ENCODE data around the gene TRAK2. TPM values are rescaled to one million over a fixed set of nuclear protein-coding genes. Genes with fewer than 3 reads are reported as not detected.
A peak's percentile ranks its signal among the peaks of the same experiment; 100 is the strongest.

Gene TRAK2
- total and polyA plus RNA-seq, 2 of the 13 experiments (the other 11 are each of a cell fraction or from before 2014, with no cell fraction given), result 7.7 to 21.0 TPM

- TF ChIP-seq GFI1 (CRISPR knock-in tag; IDR thresholded peaks at IDR 0.05; ENCODE audit: borderline replicate concordance) (peak; percentile 59; the same call in 1 of the 2 replicates), RXRB (CRISPR knock-in tag; IDR thresholded peaks at IDR 0.05; ENCODE audit: borderline replicate concordance) (peak; percentile 67), IRF2 (CRISPR knock-in tag; IDR thresholded peaks at IDR 0.05) (0 out of 2 replicates have a peak, but pooled peaks have one; percentile 42), RFXAP (CRISPR knock-in tag; IDR thresholded peaks at IDR 0.05; ENCODE audit: borderline replicate concordance) (0 out of 2 replicates have a peak, but pooled peaks have one; percentile 22), ETS1 (CRISPR knock-in tag; IDR thresholded peaks at IDR 0.05) (no peak), EP300 (IDR thresholded peaks at IDR 0.05; ENCODE audit: low read depth in 2 of 2, low read length in 2 of 2) (peak in 1 of 2 experiments; percentile 77; a peak in 2 of 4 replicates), EP300 (CRISPR knock-in tag; IDR thresholded peaks at IDR 0.05; ENCODE audit: borderline replicate concordance) (peak; percentile 63; the same call in 1 of the 2 replicates), ZNF629 (CRISPR knock-in tag; conservative IDR thresholded peaks at IDR 0.05) (no peak), DMAP1 (CRISPR knock-in tag; IDR thresholded peaks at IDR 0.05) (peak; percentile 44; the same call in 1 of the 2 replicates), TFDP2 (CRISPR knock-in tag; IDR thresholded peaks at IDR 0.05) (0 out of 2 replicates have a peak, but pooled peaks have one; percentile 23), KDM1A (CRISPR knock-in tag; IDR thresholded peaks at IDR 0.05) (no peak), NR2C2 (CRISPR knock-in tag; IDR thresholded peaks at IDR 0.05; ENCODE audit: borderline replicate concordance) (peak; percentile 86), KLF15 (CRISPR knock-in tag; IDR thresholded peaks at IDR 0.05; ENCODE audit: borderline replicate concordance) (peak; percentile 34; the same call in 1 of the 2 replicates), ZNF556 (CRISPR knock-in tag; IDR thresholded peaks at IDR 0.05; ENCODE audit: borderline replicate concordance) (0 out of 2 replicates have a peak, but pooled peaks have one; percentile 42), SP5 (CRISPR knock-in tag; IDR thresholded peaks at IDR 0.05; ENCODE audit: borderline replicate concordance, low read depth) (peak; percentile 80; the same call in 1 of the 2 replicates), ZBTB8A (CRISPR knock-in tag; IDR thresholded peaks at IDR 0.05; ENCODE audit: borderline replicate concordance, low read depth) (no peak), PAXIP1 (CRISPR knock-in tag; conservative IDR thresholded peaks at IDR 0.05) (peak; percentile 68), STAG1 (CRISPR knock-in tag; IDR thresholded peaks at IDR 0.05) (no peak), NR2F6 (IDR thresholded peaks at IDR 0.05) (peak; percentile 93), NR2F6 (CRISPR knock-in tag; IDR thresholded peaks at IDR 0.05) (peak; percentile 95)
Observed at GRCh38 chr2:201433394-201433995, 17.8 kb downstream of the TRAK2 start (continued).

Data from HepG2 (cell line).